ENCODE data around the gene SOX10.

DNA sequence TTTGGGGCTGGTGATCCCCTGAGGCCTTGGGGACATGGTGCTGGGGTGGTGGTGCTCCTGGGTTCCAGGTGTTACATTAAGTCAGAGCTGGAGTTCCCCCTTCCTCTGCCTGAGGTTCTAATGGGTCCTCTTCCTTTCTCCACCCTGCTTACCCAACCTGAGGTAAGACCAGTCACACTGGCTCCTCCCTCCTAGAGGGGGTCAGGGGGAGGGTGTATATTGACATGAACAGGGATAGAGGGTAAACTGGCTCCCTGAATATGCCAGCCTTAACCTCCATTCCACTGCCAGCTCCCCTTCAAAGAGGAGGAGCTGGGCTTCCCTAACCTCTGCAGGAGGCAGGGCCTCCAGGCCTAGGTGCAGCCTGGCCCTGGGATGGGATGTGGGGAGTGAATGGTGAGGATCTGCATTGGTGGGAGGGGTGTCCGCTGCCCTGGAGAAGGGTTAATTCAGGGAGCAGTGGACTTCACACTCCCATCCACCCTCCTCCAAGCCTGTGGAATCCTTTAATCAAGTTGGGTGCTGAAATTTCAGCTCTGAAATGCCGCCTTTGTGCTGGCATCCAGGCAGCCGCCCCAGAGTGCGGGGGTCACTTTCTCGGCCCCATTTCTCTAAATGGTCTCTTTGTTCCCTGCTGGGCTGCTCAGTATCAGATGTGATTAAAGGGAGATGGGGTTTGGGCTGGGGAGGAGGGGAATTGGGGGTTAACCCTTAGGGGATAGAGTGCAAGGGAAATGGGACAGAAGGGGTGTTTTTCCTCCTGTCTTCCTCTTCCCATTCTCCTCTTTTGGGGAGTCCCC lies 15.7 kb downstream of the SOX10 start:
- TF ChIP-seq, protein P1, sequence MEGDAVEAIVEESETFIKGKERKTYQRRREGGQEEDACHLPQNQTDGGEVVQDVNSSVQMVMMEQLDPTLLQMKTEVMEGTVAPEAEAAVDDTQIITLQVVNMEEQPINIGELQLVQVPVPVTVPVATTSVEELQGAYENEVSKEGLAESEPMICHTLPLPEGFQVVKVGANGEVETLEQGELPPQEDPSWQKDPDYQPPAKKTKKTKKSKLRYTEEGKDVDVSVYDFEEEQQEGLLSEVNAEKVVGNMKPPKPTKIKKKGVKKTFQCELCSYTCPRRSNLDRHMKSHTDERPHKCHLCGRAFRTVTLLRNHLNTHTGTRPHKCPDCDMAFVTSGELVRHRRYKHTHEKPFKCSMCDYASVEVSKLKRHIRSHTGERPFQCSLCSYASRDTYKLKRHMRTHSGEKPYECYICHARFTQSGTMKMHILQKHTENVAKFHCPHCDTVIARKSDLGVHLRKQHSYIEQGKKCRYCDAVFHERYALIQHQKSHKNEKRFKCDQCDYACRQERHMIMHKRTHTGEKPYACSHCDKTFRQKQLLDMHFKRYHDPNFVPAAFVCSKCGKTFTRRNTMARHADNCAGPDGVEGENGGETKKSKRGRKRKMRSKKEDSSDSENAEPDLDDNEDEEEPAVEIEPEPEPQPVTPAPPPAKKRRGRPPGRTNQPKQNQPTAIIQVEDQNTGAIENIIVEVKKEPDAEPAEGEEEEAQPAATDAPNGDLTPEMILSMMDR (IDR thresholded peaks at IDR 0.05; ENCODE audit: insufficient read depth, low read depth, low read length) = no peak
- no peak for TF ChIP-seq EZH2 (IDR thresholded peaks at IDR 0.05; ENCODE audit: insufficient read depth, low read length)

Data from astrocyte (in vitro differentiated cells and primary cell).